H54 (cell line): Measurements from ENCODE around the gene MYO5C.

Source experiments
- DNase-seq: peaks from one replicate; pipeline ENCODE4 v3.0.0; 2011; ENCODE audit warnings: low spot score, mixed read lengths; ENCODE audit not compliant: insufficient read length
- FAIRE-seq: peaks from 3 replicates; lab custom pipeline; 2011; peaks lifted over from hg19 to GRCh38; lab: Jason Lieb, UNC
- POLR2A ChIP-seq: IDR thresholded peaks from 2 replicates; pipeline ENCODE4 v1.6.1; 2011; ENCODE audit warnings: low read depth, mild to moderate bottlenecking, low read length

The MYO5C gene

DNA sequence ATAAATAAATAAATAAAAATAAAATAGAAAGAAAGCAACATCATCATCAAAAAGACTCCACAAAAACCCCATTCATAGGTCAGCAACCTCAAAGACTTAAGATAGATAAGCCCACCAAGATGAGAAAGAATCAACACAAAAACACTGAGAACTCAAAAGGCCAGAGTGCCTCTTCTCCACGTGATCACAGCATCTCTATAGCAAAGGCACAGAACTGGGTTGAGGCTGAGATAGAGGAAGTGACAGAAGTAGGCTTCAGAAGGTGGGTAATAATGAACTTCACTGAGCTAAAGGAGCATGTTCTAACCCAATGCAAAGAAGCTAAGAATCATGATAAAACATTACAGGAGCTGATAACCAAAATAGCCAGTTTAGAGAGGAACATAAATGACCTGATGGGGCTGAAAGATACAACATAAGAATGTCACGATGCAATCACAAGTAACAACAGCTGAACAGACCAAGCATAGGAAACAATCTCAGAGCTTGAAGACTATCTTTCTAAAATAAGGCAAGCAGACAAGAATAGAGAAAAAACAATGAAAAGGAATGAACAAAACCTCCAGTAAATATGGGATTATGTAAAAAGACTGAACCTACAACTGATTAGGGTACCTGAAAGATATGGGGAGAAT lies 130.9 kb downstream of the MYO5C start:
- DNase-seq (no peak), FAIRE-seq (no peak)
- TF ChIP-seq POLR2A, result no peak

DNA sequence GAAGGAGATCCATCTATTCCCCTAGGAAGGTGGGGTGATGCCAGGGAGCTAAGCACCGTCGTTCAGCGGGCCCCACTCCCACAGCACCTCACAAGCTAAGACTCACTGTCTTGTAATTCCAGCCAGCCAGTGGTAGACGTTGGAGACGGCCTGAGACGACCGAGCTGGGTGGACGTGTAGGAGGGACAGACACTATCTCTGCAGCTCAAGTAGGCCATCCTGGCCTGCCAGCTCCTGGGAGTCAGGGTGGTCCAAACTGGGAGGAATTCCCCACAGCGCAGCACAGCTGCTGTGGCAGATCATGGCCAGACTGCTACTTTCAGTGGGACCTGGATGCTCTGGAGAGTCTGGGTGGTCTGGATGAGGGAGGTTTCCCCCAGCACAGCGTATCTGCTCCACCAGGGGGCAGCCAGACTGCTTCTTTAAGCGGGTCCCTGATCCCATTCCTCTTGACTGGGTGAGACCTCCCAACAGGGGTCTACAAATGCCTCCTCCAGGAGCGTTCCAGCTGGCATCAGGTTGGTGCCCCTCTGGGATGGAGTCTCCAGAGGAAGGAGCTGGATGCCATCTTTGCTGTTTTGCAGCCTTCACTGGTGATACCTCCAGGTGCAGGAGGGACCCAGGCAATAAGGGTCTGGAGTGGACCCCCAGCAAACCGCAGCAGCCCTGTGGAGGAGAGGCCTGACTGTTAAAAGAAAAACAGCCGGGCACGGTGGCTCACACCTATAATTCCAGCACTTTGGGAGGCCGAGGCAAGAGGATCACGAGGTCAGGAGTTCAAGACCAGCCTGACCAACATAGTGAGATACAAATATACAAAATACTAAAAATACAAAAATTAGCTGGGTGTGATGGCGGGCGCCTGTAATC lies 132.0 kb downstream of the MYO5C start:
- no peak for FAIRE-seq
- no peak for TF ChIP-seq POLR2A
- no peak for DNase-seq

GRCh38 chr15:52162876-52163275 lies 132.7 kb downstream of the MYO5C start:
- no peak for TF ChIP-seq POLR2A
- FAIRE-seq (no peak), DNase-seq (no peak)

- no peak for FAIRE-seq
- no peak for TF ChIP-seq POLR2A
These were observed 133.3 kb downstream of the MYO5C start for GRCh38 chr15:52162260-52162659.

DNA sequence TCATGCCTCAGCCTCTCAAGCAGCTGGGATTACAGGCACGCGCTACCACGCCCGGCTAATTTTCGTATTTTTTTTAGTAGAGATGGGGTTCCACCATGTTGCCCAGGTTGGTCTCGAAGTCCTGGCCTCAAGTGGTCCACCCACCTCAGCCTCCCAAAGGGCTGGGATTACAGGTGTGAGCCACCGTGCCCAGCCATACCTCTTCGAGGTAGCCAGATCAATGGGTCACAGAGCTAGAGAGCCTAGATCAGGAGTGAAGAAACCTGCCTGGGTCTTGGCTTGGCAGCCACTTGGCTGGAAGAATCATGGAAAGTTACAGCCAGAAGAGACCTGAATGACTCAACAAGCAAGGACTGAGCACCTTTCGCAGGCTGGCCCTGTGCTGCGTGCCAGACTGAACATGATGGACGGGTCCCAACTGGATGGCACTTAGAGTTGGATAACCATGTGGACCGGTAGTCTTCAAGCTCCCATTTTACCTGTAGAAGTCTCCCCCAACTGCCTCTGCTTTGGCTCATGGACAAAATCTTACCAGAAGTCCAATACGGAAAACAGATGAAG lies 134.1 kb downstream of the MYO5C start:
- TF ChIP-seq POLR2A, result no peak
- DNase-seq, result no peak
- FAIRE-seq, result no peak

More at GRCh38 chr15:52162260-52162659, 133.3 kb downstream of the MYO5C start:
- no peak for DNase-seq

GRCh38 chr15:52159645-52160044 lies 136.0 kb downstream of the MYO5C start:
- no peak for DNase-seq
- TF ChIP-seq POLR2A, result no peak
- no peak for FAIRE-seq

- no peak for TF ChIP-seq POLR2A
- no peak for FAIRE-seq
- DNase-seq, result no peak
These were observed 137.4 kb downstream of the MYO5C start for GRCh38 chr15:52158084-52158765.

- DNase-seq (no peak), FAIRE-seq (no peak)
- no peak for TF ChIP-seq POLR2A
These were observed 139.7 kb downstream of the MYO5C start for GRCh38 chr15:52155878-52156277.

- DNase-seq, result no peak
- FAIRE-seq, result no peak
- TF ChIP-seq POLR2A, result no peak
These were observed 140.4 kb downstream of the MYO5C start for GRCh38 chr15:52154896-52155865.

GRCh38 chr15:52153900-52154895 lies 141.4 kb downstream of the MYO5C start:
- no peak for FAIRE-seq
- TF ChIP-seq POLR2A, result no peak
- no peak for DNase-seq

DNA sequence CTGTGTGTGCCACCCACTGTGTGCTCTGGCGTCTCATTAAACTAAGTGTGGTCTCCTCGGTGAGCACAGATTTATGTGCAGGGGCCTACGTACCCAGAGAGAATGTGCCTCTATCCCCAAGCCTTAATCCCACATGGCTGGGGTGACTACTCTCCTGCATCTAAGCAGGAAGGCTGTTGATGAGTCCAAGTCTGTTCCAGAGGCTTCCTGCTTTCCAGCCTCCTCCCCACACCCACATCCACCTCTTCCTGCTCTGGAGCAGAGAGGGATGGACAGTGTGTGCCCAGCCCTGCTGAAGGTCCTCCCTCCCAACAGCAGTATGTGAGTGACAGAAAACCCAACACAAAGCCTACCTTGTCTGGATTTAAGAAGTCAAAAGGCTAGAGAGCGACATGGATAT lies 144.3 kb downstream of the MYO5C start:
- TF ChIP-seq POLR2A, result no peak
- DNase-seq (no peak), FAIRE-seq (no peak)

DNA sequence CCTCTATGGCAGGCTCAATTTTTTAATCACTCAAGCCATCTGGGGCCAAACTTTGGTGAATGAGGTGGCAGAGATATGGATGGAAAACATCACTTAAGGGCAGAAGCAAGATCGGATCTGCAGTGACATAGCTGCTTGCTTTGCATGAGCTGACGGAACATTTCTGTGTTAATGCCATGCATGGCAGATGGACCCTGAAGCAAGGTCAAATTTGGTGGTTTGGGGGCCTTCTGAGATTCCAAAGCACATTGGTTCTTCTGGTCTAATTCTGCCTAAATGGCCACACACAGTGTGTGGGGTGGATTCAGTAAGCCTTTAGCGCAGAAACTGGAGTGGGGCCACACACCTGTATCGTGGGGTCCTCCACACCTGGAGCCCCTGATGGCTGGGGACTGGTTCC lies 144.7 kb downstream of the MYO5C start:
- DNase-seq (no peak), FAIRE-seq (no peak)
- no peak for TF ChIP-seq POLR2A
